Limb (tissue), 2 donors: ENCODE data around the gene DDX41.
A peak's percentile ranks its signal among the peaks of the same experiment; 100 is the strongest.
"Not testable (repeated sequence)": the region's sequence is repeated elsewhere in the genome, so short reads cannot be mapped to it uniquely, and the experiment has no call there.

ENCODE experiments used
- DNase-seq, 2 donors: peaks; one replicate each; pipeline ENCODE4 v3.0.0-alpha.2; 2016; ENCODE audit errors: extremely low spot score in 2 of 2

The DDX41 gene

DNA sequence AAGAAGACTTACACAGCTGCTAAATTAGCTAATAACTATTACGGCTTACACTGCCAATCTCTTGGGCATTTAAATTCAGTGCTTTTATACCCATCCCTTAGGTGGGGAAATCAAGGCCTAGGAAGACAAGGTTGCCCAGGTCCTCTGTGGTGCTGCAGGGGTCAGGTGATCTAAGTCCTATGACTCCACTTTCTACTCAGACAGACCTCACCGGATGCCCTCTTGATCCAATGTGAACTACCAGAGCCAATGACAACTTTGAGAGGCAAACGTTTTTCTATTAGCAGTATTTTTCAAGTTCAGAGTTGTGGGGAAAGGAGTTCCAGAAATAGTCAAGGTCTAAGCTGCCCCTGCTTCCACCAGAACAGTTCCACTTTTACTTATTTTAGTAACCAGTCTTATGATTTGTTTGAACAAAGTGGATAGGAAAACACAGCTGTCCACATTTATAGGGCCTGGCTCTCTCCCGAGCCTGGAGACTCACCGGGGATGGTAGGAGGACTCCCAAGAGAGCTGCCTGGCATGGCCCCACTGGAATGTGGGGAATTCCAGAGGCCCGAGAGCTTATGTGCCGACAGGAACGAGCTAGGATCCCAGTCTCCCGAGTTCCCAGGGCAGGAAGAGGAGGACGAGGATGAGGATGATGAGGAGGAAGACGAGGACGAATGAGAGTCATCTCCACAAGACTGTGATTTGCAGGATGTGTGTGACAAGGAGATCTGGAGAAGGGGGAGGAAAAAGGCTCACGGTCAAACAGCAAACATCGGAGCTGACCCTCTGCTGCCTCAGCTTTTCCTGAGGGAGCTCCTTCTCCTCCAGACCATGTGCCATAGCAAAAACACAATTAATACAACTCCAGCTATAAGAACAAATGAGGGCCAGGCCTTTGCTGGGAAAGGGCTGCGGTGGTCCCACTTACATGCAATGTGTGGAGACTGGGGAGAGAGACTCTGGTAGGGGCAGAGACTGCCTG, 20.9 kb upstream of the DDX41 start:
- DNase-seq = no peak

DNA sequence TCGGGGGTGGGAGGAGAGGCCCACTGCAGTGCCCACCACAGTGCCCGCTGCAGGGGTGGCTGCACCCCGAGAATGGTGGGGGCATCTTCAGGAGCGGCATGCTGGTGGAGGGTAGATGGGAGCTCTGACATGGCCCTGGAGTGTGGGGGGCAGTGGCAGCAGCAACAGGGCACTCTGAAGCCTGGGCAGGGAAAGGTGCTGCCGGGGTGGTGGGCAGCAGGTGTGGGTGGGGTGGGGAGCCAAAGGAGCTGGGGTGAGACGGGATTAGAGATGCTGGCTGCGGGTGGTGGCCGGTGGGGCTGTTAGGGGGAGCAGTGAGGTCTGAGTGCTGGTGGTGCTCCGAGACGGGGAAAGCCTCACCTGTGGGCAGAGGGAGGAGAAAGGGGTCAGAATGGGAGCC, 19.6 kb upstream of the DDX41 start:
- DNase-seq = no peak

GRCh38 chr5:177535125-177535524, 18.4 kb upstream of the DDX41 start:
- no peak for DNase-seq

DNA sequence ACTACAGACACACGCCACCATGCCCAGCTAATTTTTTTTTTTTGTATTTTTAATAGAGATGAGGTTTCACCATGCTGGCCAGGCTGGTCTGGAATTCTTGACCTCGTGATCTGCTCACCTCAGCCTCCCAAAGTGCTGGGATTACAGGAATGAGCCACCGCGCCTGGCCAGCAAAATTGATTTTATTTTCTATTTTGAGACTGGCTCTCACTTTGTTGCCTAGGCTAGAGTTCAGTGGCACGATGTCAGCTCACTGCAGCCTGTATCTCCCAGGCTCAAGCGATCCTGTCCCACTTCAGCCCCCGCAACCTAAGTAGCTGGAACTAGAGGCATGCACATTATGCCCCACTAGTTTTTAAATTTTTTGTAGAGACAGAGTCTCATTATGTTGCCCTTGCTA, 17.7 kb upstream of the DDX41 start:
- not testable (repeated sequence) for DNase-seq

DNA sequence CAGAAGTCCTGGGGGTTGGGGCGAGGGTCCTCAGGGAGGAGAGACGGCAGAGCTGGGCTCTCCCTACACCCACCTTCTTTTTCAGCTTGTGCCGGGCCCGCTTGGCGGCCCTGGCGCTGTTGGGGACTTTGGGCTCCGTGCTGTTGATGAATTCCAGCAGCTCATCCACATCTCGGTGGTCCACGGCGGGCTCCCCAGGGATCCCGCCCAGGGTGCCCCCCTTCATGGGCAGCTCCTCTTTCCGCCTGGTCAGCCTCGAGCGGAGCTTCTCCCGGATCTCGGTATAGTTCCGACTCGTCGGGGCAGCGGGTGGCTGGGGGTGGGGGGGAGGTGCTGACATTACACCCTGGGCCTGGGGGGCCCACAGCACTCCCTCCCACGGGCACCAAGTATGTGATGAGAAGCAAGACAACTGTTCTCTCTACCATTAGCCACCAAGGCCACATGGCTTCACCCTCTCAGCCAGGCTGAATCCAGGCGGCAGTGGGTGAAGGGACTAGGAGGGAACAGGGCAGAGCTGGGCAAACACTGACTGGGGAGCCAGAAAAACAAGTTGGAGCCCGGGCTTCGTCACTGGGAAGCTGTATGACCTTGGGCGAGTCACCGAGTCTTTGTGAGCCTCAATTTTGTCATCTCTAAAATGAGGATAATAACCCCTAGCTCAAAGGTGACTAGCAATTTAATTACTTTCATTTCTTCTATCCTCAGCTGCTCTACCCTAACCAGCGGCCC, 14.6 kb upstream of the DDX41 start:
- DNase-seq = no peak

DNA sequence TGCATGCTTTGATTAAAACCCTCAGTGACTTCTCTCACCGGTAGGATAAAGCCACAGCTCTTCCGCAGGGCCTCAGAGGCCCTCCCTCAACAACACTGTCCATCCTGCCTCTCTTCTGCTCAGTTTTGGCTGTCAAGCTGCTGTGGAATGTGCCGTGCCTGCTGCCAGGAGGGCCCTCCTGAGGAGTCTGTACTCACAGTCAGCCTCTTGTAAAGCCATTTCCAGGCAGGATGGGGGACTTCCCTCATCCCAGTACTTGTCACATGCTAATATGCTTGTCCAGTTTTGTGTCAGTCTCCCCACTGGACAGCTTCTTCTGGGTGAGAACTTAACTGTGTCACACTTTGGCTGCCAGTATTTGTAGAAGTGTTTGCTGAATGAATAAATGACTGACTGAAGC, 13.9 kb upstream of the DDX41 start:
- DNase-seq = no peak

GRCh38 chr5:177529247-177530203, 12.8 kb upstream of the DDX41 start:
- no peak for DNase-seq

GRCh38 chr5:177528631-177529030, 11.9 kb upstream of the DDX41 start:
- DNase-seq = no peak

DNA sequence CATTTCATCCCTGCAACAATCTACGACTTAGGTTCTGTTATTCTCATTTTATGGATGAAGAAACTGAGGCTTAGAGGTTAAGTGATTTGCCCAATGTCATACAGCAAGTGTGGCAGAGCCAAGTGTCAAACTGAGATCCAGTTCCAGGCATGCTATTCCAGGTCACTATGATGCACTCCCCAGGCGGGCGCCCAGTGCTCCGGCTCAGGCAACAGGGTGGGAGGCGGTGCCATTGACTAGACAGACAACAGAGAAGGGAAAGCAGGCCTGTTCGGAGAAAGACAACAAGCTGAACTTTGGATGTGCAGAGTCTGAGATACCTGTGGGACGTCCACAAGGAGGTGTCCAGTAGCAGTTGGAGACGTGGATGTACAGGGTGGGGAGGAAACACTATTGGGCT, 10.8 kb upstream of the DDX41 start:
- no peak for DNase-seq

DNA sequence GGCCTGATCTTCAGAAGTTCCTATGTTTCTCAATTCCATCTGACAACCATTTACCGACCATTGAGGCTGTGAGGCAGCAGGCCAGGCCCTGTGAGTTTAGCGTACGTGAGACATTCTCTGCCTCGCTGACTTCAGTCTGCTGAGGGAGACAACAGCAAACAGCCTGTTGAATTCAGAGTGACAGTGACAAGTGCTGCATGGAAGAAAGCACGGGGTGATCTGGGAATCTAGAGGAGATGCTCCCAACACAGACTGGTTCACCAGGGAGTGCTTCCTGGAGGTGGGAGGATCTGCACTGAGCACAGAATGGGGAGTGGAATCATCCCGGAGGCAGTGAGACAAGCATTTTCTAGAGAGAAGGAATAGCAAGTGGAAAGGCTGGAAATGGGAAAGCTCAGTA, 10.0 kb upstream of the DDX41 start:
- no peak for DNase-seq

- DNase-seq = no peak
Measured at GRCh38 chr5:177526191-177526590, 9.4 kb upstream of the DDX41 start.

GRCh38 chr5:177524941-177525655, 8.3 kb upstream of the DDX41 start:
- no peak for DNase-seq

- DNase-seq = no peak
Measured at GRCh38 chr5:177524539-177524900, 7.8 kb upstream of the DDX41 start.

GRCh38 chr5:177523711-177524538, 7.2 kb upstream of the DDX41 start:
- no peak for DNase-seq

- peak in 1 of 2 donors; percentile 40 for DNase-seq
Measured at GRCh38 chr5:177520916-177521513, 4.3 kb upstream of the DDX41 start.

DNA sequence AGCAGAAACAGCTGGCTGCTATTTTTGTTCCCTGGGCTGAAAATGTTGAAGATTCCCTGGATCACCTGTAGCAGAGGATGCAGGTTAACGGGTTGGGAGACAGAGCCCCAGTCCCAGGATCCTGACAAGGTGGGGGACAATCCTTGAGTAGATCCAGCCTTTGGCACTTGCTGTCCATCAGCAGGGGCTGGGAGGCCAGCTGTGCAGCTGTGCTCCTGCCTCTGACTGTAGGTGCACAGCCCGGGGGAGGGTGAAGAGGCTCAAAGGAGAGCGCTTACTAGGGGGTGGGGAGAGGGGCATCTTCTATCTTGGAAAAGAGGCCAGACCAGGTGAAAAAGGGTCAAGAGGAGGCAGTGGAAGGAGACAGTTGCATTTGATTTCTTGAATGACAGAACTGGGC, 3.5 kb upstream of the DDX41 start:
- DNase-seq = peak in 1 of 2 donors; percentile 27

DNA sequence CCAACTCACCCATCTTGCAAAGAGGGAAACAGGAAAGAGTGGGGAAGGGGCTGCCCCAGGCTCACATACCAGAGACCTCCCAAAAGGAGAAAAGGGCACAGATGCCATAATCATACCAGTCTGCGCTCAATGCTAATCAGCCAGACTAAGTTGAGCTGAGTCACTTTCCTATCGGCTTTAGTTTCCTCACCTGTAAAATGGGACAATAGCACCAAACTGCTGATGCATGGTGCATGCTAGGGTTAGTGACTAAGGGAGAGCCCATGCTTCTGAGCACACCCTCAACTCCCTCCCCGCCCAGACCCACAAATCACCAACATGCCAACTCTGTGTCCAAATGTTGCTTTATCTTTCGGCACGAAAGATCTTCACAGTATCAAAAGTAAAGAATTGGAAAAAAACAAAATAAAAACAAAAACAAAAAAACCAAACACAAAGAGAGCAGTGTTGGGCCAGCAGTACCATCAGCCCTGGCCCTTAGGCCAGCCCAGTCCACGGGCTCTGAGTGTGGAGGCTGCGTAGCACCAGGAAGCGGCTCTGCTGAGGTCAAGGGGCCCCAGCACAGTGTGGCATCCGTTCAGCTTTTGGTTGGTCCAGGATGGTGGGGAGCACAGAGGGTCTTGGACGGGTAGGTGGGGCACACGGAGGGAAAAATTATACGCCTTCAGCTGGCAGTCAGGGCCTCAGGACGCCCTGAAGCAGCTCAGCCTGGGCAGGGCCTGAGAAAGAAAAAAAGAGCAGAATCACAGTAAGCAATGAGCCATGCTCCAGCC, 2.9 kb upstream of the DDX41 start:
- no peak for DNase-seq

GRCh38 chr5:177515580-177515979, 1.2 kb downstream of the DDX41 start:
- DNase-seq = no peak

GRCh38 chr5:177514541-177514940, 2.2 kb downstream of the DDX41 start:
- DNase-seq = no peak
